Stomach smooth muscle (tissue), 2 donors: Measurements from ENCODE around the gene MRPS10.
"Not testable (repeated sequence)": the region's sequence is repeated elsewhere in the genome, so short reads cannot be mapped to it uniquely, and the experiment has no call there.

Source experiments
- H3K27ac ChIP-seq: one replicate; pipeline ENCODE4 v1.7.0; 2013; ENCODE audit warnings: mild to moderate bottlenecking, low read length, inconsistent platforms
- H3K27me3 ChIP-seq, 2 donors: one replicate each; pipeline ENCODE4 v1.7.0; 2013; ENCODE audit warnings: low read length in 2 of 2; ENCODE audit not compliant: insufficient read depth in 2 of 2, control insufficient read depth in 1 of 2
- H3K36me3 ChIP-seq, 2 donors: one replicate each; pipeline ENCODE4 v1.7.0; 2013; ENCODE audit warnings: low read length in 2 of 2; ENCODE audit not compliant: control insufficient read depth in 2 of 2, insufficient read depth in 2 of 2
- H3K4me1 ChIP-seq: one replicate; pipeline ENCODE4 v1.7.0; 2013; ENCODE audit warnings: low read length; ENCODE audit not compliant: control insufficient read depth, insufficient read depth
- H3K4me3 ChIP-seq, 2 donors: one replicate each; pipeline ENCODE4 v1.7.0; 2013; ENCODE audit warnings: low read length in 2 of 2
- H3K9ac ChIP-seq, 2 donors: one replicate each; pipeline ENCODE4 v1.7.0; 2013; ENCODE audit warnings: low read length in 2 of 2, mild to moderate bottlenecking in 1 of 2
- H3K9me3 ChIP-seq, 2 donors: one replicate each; pipeline ENCODE4 v1.7.0; 2013; ENCODE audit warnings: low read length in 2 of 2; ENCODE audit not compliant: control insufficient read depth in 2 of 2
- donor health status: healthy.
- donor health status: Pancreatic carcinoma.

MRPS10 gene

DNA sequence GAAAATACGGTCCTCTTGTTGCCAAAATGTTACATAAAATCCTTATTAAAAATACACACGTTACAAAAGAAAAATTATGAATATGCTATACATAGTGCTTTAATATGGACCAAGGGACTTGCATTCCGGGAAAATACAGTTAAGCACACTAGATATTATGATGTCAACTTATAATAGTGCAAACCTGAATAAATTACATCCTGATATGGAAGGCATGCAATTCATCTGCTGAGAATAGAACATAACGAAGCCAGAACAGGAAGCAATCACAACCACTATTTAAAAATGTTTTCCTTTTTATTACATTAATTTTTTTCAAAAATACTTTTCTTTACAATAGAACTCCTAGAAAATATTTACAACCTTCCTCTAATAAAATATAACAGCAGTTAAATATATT lies 7.8 kb upstream of the MRPS10 start:
- H3K9me3 ChIP-seq, result no peaks in the 10 kb centered on the region
- H3K4me1 ChIP-seq, result no peaks in the 10 kb centered on the region
- H3K4me3 ChIP-seq, result no peak overlapping the region
- no peak overlapping the region for H3K9ac ChIP-seq
- peaks cover 0 to 2% of the 10 kb centered on the region in 2 donors for H3K27me3 ChIP-seq
- peaks cover 11 to 14% of the 10 kb centered on the region in 2 donors for H3K36me3 ChIP-seq
- no peak overlapping the region for H3K27ac ChIP-seq

DNA sequence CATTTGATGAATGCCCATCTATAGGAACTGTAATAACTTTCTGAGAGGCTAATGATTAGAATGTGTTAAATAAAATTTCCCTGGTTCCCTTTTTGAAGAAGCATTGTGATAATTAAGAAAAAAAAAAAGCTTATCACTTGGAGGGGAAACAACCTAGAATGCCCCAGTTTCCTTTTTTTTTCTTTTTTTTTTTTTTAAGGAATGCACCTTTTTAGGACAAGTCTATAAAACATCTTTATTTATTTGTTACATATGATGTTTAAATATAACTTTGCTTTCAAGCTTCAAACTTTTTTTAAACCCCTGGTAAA lies 7.3 kb upstream of the MRPS10 start:
- H3K27ac ChIP-seq, result no peak overlapping the region
- H3K9me3 ChIP-seq, result no peaks in the 10 kb centered on the region
- peaks cover 11 to 14% of the 10 kb centered on the region in 2 donors for H3K36me3 ChIP-seq
- H3K4me3 ChIP-seq, result no peak overlapping the region
- H3K9ac ChIP-seq, result no peak overlapping the region
- H3K4me1 ChIP-seq, result no peaks in the 10 kb centered on the region
- H3K27me3 ChIP-seq, result peaks cover 0 to 2% of the 10 kb centered on the region in 2 donors

DNA sequence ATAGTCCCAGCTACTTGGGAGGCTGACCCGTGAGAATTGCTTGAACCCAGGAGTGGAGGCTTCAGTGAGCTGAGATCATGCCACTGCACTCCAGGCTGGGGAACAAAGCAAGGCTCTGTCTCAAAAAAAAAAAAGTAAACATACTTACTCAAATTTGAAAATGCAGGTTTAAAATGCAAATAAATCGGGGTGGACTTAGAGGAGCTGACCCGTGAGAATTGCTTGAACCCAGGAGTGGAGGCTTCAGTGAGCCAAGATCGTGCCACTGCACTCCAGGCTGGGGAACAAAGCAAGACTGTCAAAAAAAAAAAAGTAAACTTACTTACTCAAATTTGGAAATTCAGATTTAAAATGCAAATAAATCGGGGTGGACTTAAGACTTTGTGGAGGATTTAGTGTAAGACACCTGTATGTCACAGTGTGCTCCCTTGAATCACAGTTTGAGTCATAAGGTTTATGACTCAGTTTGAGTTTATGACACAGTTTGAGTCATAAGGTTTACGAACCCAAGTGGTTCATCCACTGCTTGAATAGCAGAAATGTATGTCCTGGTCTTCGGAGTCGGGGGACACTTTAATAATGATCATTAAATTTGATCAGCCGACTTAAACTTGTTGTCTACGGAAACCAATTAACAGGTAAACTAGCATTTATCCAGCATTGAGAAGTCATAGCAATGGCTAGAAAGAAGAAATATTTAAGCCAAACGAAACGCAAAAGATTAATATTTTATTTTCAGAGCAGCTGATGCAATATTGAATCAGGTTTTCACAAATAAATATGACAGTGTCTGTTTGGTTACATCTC lies 6.8 kb upstream of the MRPS10 start:
- H3K9ac ChIP-seq, result no peak overlapping the region
- no peaks in the 10 kb centered on the region for H3K4me1 ChIP-seq
- H3K27ac ChIP-seq, result no peak overlapping the region
- no peaks in the 10 kb centered on the region for H3K9me3 ChIP-seq
- peaks cover 0 to 2% of the 10 kb centered on the region in 2 donors for H3K27me3 ChIP-seq
- peaks cover 11 to 14% of the 10 kb centered on the region in 2 donors for H3K36me3 ChIP-seq
- no peak overlapping the region for H3K4me3 ChIP-seq

DNA sequence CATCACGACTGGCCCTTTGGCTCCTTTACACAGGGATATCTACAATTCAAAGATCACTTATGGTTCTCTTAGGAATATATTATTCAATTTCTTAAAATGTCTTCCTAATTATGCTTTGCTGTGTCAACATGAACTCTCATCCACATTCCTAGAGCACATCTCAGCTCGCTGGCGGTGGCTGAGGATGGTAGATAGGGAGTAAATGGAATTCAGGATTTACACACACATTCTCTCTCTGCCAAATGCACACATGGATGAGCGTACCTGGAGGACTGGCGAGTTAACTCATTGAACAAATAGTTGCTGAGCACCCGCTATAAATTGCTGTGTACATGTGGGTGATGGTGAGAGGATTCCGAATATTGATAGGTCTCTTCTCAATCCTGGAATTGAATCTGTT lies 4.8 kb upstream of the MRPS10 start:
- Histone ChIP-seq H3K4me3 (no peak overlapping the region), H3K9me3 (no peaks in the 10 kb centered on the region), H3K27ac (no peak overlapping the region), H3K27me3 (peaks cover 0 to 2% of the 10 kb centered on the region in 2 donors), H3K4me1 (peaks cover 6% of the 10 kb centered on the region), H3K36me3 (peaks cover 2% of the 10 kb centered on the region in 2 donors), H3K9ac (no peak overlapping the region)

DNA sequence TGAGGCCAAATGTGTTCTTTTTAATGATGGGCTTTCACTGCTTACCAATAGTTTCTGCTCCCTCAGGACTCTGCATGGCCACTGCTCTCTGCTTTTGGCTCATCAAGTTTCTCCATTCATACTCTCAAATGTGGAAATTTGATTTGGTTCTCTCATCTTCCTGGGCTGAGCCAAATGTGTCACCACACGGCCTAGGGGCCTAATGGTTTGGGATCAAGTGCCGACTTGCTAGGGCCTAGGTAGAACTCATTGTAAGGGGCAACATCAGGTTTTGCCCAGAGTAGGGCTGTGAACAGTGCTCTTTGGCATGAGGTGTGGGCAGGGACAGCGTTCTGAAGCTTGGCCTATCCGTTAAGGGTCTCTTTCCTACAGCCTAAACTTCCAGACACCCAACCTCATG lies 3.9 kb upstream of the MRPS10 start:
- H3K36me3 ChIP-seq, result no peaks in the 10 kb centered on the region
- no peak overlapping the region for H3K27ac ChIP-seq
- H3K4me3 ChIP-seq, result no peak overlapping the region
- H3K9me3 ChIP-seq, result no peaks in the 10 kb centered on the region
- no peak overlapping the region for H3K9ac ChIP-seq
- peaks cover 0 to 2% of the 10 kb centered on the region in 2 donors for H3K27me3 ChIP-seq
- H3K4me1 ChIP-seq, result peaks cover 9% of the 10 kb centered on the region

DNA sequence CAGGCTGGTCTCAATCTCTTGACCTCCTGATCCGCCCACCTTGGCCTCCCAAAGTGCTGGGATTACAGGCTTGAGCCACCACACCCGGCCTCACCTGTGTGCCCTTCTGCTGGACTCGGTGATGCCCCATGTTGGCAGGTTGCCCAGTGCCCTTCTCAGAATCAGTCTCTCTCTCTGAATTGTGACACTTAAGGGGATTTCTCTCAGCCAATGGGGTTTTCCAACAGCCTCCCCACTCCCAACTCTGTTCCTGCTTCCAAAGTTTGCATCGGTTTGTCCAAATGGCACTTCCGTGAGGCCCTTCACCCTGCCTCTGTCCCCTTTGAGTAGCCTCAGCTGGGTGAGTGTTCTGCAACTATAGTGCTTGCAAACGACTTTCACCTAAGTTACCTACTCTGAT lies 3.1 kb upstream of the MRPS10 start:
- Histone ChIP-seq H3K27ac (no peak overlapping the region), H3K9me3 (no peaks in the 10 kb centered on the region), H3K27me3 (peaks cover 0 to 2% of the 10 kb centered on the region in 2 donors), H3K36me3 (no peaks in the 10 kb centered on the region), H3K4me3 (no peak overlapping the region), H3K4me1 (peaks cover 14% of the 10 kb centered on the region), H3K9ac (no peak overlapping the region)

DNA sequence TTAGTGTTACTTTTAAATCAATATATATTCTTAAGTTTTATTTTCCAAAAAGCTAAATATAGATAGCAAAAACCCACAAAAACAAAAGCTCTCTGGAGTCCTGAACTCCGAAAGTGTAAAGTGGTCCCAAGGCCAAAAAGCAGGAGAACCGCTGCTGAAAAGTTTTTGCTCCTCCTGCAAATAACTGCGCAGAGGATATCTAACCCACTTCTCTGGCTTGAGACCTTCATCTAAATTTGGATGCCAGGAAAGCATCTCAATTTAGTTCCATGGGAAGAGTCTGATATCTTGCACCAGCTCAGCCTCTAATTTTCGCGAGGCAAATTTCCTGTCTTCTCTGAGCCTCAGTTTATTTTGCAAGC lies 523 bp downstream of the MRPS10 start:
- peak overlapping the region; percentile 92 to 96 for H3K9ac ChIP-seq

DNA sequence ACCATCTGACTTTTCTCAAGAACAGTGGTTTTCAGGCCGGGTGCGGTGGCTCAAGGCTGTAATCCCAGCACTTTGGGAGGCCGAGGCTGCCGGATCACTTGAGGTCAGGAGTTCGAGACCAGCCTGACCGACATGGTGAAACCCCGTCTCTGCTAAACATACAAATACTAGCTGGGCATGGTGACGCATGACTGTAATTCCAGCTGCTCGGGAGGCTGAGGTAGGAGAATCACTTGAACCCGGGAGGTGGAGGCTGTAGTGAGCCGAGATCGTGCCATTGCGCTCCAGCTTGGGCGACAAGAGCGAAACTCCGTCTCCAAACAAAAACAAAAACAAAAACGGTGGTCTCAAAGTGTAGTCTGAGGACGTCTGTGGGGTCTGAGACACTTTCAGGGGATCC lies 1.2 kb downstream of the MRPS10 start:
- not testable (repeated sequence) for H3K27ac ChIP-seq, H3K9me3 ChIP-seq, H3K36me3 ChIP-seq, H3K27me3 ChIP-seq
- peaks cover 16% of the 10 kb centered on the region for H3K4me1 ChIP-seq
- peak overlapping the region; percentile 82 to 94 for H3K4me3 ChIP-seq
- H3K9ac ChIP-seq, result peak overlapping the region in 1 of 2 donors; percentile 92

More for the DNA sequence above, 523 bp downstream of the MRPS10 start:
- H3K27ac ChIP-seq, result peak overlapping the region; percentile 71
- peaks cover 16% of the 10 kb centered on the region for H3K4me1 ChIP-seq
- peaks cover 0 to 2% of the 10 kb centered on the region in 2 donors for H3K27me3 ChIP-seq
- H3K9me3 ChIP-seq, result no peaks in the 10 kb centered on the region
- peaks cover 5 to 6% of the 10 kb centered on the region in 2 donors for H3K36me3 ChIP-seq
- H3K4me3 ChIP-seq, result peak overlapping the region; percentile 82 to 94

DNA sequence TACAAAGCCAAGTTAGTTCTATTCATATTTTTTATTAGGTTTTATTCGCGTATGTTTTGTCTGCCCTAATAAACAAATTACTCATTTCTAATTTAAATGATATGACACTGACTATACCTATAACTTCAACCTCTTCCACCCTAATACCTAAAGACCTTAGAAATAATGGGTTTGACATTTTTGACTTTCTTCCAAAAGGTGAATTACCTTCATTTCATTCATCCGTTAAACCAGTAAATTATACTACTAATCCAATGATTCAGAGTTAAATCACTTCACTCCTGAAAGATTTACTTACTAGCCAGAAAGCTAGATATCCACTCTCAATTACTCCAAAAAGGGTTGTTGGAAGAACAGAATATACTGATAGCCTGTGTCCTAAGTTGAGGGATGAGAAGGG lies 5.2 kb downstream of the MRPS10 start:
- no peak overlapping the region for H3K27ac ChIP-seq
- H3K27me3 ChIP-seq, result no peaks in the 10 kb centered on the region
- no peaks in the 10 kb centered on the region for H3K9me3 ChIP-seq
- H3K4me1 ChIP-seq, result peaks cover 10% of the 10 kb centered on the region
- H3K4me3 ChIP-seq, result no peak overlapping the region
- no peak overlapping the region for H3K9ac ChIP-seq
- H3K36me3 ChIP-seq, result peaks cover 33 to 34% of the 10 kb centered on the region in 2 donors

DNA sequence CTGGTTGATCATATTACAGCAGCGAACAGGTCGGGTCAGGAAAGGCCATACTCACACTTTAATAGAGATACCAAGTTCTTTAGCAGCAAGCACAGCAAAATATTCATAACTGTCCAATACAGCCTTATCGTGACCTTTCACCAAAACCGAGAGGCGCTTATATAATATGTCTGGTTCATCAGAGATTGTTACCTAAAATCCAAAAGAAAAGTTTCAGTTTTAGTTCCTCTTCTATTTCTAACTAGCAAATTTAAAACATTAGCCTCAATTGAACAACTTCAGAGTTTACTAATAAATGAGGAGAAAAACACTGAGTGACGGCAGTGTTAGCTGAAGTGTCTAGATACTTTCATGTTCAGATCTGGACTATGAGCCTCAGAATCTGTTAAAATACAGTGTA lies 5.9 kb downstream of the MRPS10 start:
- Histone ChIP-seq H3K4me3 (no peak overlapping the region), H3K9ac (no peak overlapping the region), H3K27ac (no peak overlapping the region), H3K36me3 (peaks cover 33 to 34% of the 10 kb centered on the region in 2 donors), H3K4me1 (peaks cover 8% of the 10 kb centered on the region), H3K27me3 (no peaks in the 10 kb centered on the region), H3K9me3 (no peaks in the 10 kb centered on the region)

DNA sequence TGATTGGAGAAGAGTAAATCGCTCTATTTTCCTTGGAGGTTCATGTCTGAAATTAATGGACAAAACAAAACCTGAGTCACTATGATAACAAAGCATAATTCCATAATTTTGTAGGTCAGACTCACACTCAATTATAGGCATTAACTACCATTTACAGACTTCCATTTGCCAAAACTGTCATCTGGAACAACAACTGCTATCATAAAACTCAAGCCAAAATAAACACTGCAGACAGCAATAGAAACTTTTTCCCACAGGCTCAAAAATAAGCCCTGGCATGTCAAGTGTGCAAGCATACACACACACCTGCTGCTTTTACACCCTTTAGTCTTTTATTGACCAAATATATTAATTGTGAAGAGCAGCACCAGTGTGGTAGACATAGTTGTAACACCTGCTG lies 7.1 kb downstream of the MRPS10 start:
- Histone ChIP-seq H3K9me3 (no peaks in the 10 kb centered on the region), H3K4me3 (no peak overlapping the region), H3K27ac (no peak overlapping the region), H3K27me3 (no peaks in the 10 kb centered on the region), H3K9ac (no peak overlapping the region), H3K36me3 (peaks cover 34 to 36% of the 10 kb centered on the region in 2 donors), H3K4me1 (no peaks in the 10 kb centered on the region)
